Panc1 (cell line): ENCODE results near the gene LDHAL6B. TPM values are rescaled to one million over a fixed set of nuclear protein-coding genes. Genes with fewer than 3 reads are reported as not detected.

Experiments used
- ATAC-seq: fragments of 200-7000 bp; cut with Tn5 transposase; 2 replicates; pipeline ENCODE4 v1.9.1; 2020; ENCODE audit warnings: mild to moderate bottlenecking, moderate library complexity
- BruUV-seq: library from RNA; stranded (reverse); fragments of 400-500 nt; replicated peaks from 2 replicates; lab custom pipeline; 2021; lab: Mats Ljungman, UMichigan
- CTCF ChIA-PET: fragments of 300-600 bp; sonication (Branson Sonifier 250); formaldehyde crosslinking; loops from one replicate; lab custom pipeline; 2022; ENCODE audit warnings: antibody characterized with exemption; lab: Charles Lee
- POLR2A ChIA-PET: fragments of 300-600 bp; sonication (Branson Sonifier 250); formaldehyde crosslinking; loops from one replicate; lab custom pipeline; 2022; ENCODE audit warnings: antibody characterized with exemption; lab: Charles Lee
- DNase-seq: peaks from one replicate; pipeline ENCODE4 v3.0.0-alpha.2; 2010; ENCODE audit warnings: low read depth, low spot score
- H3K27ac ChIP-seq: 2 replicates; pipeline ENCODE4 v1.5.1; 2011; ENCODE audit warnings: mild to moderate bottlenecking, low read length, inconsistent platforms
- H3K27me3 ChIP-seq: fragments of 200-500 bp; sonication (Bioruptor generic); 2 replicates; pipeline ENCODE4 v1.6.0; 2014; ENCODE audit warnings: low read length, inconsistent platforms; ENCODE audit not compliant: control insufficient read depth, insufficient read depth
- H3K36me3 ChIP-seq: fragments of 200-500 bp; sonication (Bioruptor generic); 2 replicates; pipeline ENCODE4 v1.5.1; 2014; ENCODE audit warnings: inconsistent platforms, mild to moderate bottlenecking, low read length, moderate library complexity; ENCODE audit not compliant: control insufficient read depth, insufficient read depth
- H3K4me1 ChIP-seq: 2 replicates; pipeline ENCODE4 v1.5.1; 2011; ENCODE audit warnings: inconsistent platforms, mild to moderate bottlenecking, low read length, moderate library complexity; ENCODE audit not compliant: control insufficient read depth, insufficient read depth
- H3K4me3 ChIP-seq, 2 experiments: 2 replicates each; pipeline ENCODE4 v1.5.1; 2011 to 2012; ENCODE audit warnings: low read depth in 2 of 2, low read length in 2 of 2, mild to moderate bottlenecking in 2 of 2, inconsistent platforms in 1 of 2, moderate library complexity in 1 of 2
- H3K9me3 ChIP-seq: fragments of 200-500 bp; sonication (Bioruptor generic); 2 replicates; pipeline ENCODE4 v1.5.1; 2014; ENCODE audit warnings: low read depth, mild to moderate bottlenecking, inconsistent platforms, low read length, moderate library complexity; ENCODE audit not compliant: control insufficient read depth, insufficient read depth
- CTCF ChIP-seq: fragments of 450-650 bp; IDR thresholded peaks from 2 replicates; pipeline ENCODE4 v1.5.1; 2017; ENCODE audit warnings: mild to moderate bottlenecking
- POLR2AphosphoS5 ChIP-seq: IDR thresholded peaks from 2 replicates; pipeline ENCODE4 v1.6.1; 2012; ENCODE audit warnings: mild to moderate bottlenecking, low read depth, low read length, moderate library complexity
- REST ChIP-seq, 2 experiments: IDR thresholded peaks; 2 replicates each; pipeline ENCODE4 v1.6.1; 2011 to 2012; ENCODE audit warnings: low read depth in 2 of 2, control low read depth in 1 of 2, low read length in 1 of 2, mild to moderate bottlenecking in 1 of 2, moderate library complexity in 1 of 2; ENCODE audit not compliant: insufficient read depth in 1 of 2
- SIN3A ChIP-seq: IDR thresholded peaks from 2 replicates; pipeline ENCODE4 v1.6.1; 2012; ENCODE audit warnings: low read depth, mild to moderate bottlenecking, low read length, moderate library complexity, borderline replicate concordance; ENCODE audit not compliant: insufficient read depth
- TCF7L2 ChIP-seq: IDR thresholded peaks from 2 replicates; pipeline ENCODE4 v1.6.1; 2011; ENCODE audit warnings: mild to moderate bottlenecking, low read depth, low read length, inconsistent platforms
- in situ Hi-C: cut with HindIII; loops from 2 replicates; pipeline ENCODE4 v1.10.0; 2016; ENCODE audit warnings: low sequenced_read_pairs, low pct_unique_long_range_greater_than_20kb
- intact Hi-C: fragments of 100-400 bp; cut with micrococcal nuclease; formaldehyde crosslinking; loops from one replicate; pipeline ENCODE4 v1.10.0; 2022; ENCODE audit not compliant: unreplicated experiment
- total RNA-seq: library from RNA; stranded (reverse); gene quantifications from one replicate; pipeline ENCODE4 v1.2.1, GENCODE V29; 2021; ENCODE audit not compliant: unreplicated experiment

LDHAL6B gene
- total RNA-seq, 1 experiment from 2014 or later, result not detected

- POLR2A ChIA-PET, result no interaction called here
- no peak for ATAC-seq
These were observed 6.1 kb upstream of the LDHAL6B start for GRCh38 chr15:59200560-59200959.

GRCh38 chr15:59203008-59203407 is 3.6 kb upstream of the LDHAL6B start:
- in situ Hi-C loops, result no loop called here
- Histone ChIP-seq H3K27ac (no peak overlapping the region), H3K27me3 (no peaks in the 10 kb centered on the region), H3K36me3 (no peaks in the 10 kb centered on the region; the same call in 1 of the 2 replicates), H3K4me3 (no peak overlapping the region), H3K4me1 (peaks cover 6% of the 10 kb centered on the region; the same call in 1 of the 2 replicates), H3K9me3 (no peaks in the 10 kb centered on the region)
- BruUV-seq, result no TSS peak
- DNase-seq, result no peak
- TF ChIP-seq CTCF, result no peak
- ATAC-seq, result no peak
- POLR2A ChIA-PET, result no interaction called here
- CTCF ChIA-PET, result no interaction called here
- intact Hi-C loops, result no loop called here

More at GRCh38 chr15:59200560-59200959, 6.1 kb upstream of the LDHAL6B start:
- no peaks in the 10 kb centered on the region for H3K9me3 ChIP-seq
- DNase-seq, result no peak
- no peaks in the 10 kb centered on the region for H3K27me3 ChIP-seq
- H3K36me3 ChIP-seq, result no peaks in the 10 kb centered on the region; the same call in 1 of the 2 replicates
- H3K4me1 ChIP-seq, result peaks cover 6% of the 10 kb centered on the region; the same call in 1 of the 2 replicates
- H3K4me3 ChIP-seq, result no peak overlapping the region
- no TSS peak for BruUV-seq
- in situ Hi-C loops, result no loop called here
- no peak for TF ChIP-seq SIN3A
- no peak for TF ChIP-seq REST (IDR thresholded peaks at IDR 0.05; ENCODE audit: insufficient read depth in 1 of 2, low read depth in 2 of 2, low read length in 1 of 2)
- no peak for TF ChIP-seq POLR2AphosphoS5
- no peak for TF ChIP-seq TCF7L2
- no peak for TF ChIP-seq CTCF
- intact Hi-C loops, result no loop called here
- CTCF ChIA-PET, result interaction anchor here (0.8 kb wide), 1 partner anchor 47 kb away, joined by 5 read pairs; no protein-coding TSS in a partner anchor
- H3K27ac ChIP-seq, result peak overlapping the region; percentile 44
